Stimulated activated CD4-positive, alpha-beta T cell treated with anti-CD3 and anti-CD28 coated beads, Interleukin-15, amount 100 ng/mL, for 48 hours (primary cell): ENCODE measurements around the gene ADGRE3.
"Not testable (repeated sequence)": the region's sequence is repeated elsewhere in the genome, so short reads cannot be mapped to it uniquely, and the experiment has no call there.

ENCODE experiments used
- DNase-seq, 2 donors: peaks; one replicate each; pipeline ENCODE4 v3.0.0-alpha.2; 2020; ENCODE audit warnings: low read depth in 2 of 2

Gene ADGRE3

GRCh38 chr19:14595558-14595957, 79.1 kb downstream of the ADGRE3 start:
- DNase-seq = no peak

GRCh38 chr19:14589433-14589832, 85.2 kb downstream of the ADGRE3 start:
- DNase-seq = peak in 1 of 2 donors; percentile 30

GRCh38 chr19:14585187-14585586, 89.5 kb downstream of the ADGRE3 start:
- peak; percentile 35 to 43 for DNase-seq

GRCh38 chr19:14584372-14584771, 90.3 kb downstream of the ADGRE3 start:
- DNase-seq = not testable (repeated sequence)

GRCh38 chr19:14582894-14583340, 91.7 kb downstream of the ADGRE3 start, which contains the start of gene CLEC17A:
Gene CLEC17A, plus strand, starts transcription at chr19:14583084. Its CDS starts 77 bp downstream, at chr19:14583161.
- no peak for DNase-seq

- peak; percentile 49 to 55 for DNase-seq
Measured at GRCh38 chr19:14580623-14581237, 93.9 kb downstream of the ADGRE3 start.

- DNase-seq = no peak
Measured at GRCh38 chr19:14577885-14578427, 96.7 kb downstream of the ADGRE3 start.

- no peak for DNase-seq
Measured at GRCh38 chr19:14577264-14577663, 97.4 kb downstream of the ADGRE3 start.

- no peak for DNase-seq
Measured at GRCh38 chr19:14576363-14576762, 98.3 kb downstream of the ADGRE3 start.

GRCh38 chr19:14575428-14575980, 99.1 kb downstream of the ADGRE3 start:
- no peak for DNase-seq

GRCh38 chr19:14571695-14572490, 102.8 kb downstream of the ADGRE3 start, which contains the start of gene NDUFB7:
Gene NDUFB7, minus strand, starts transcription at chr19:14572066. Its CDS starts 66 bp downstream, at chr19:14572000.
- DNase-seq = peak; percentile 83 to 92

- no peak for DNase-seq
Measured at GRCh38 chr19:14570864-14571527, 103.6 kb downstream of the ADGRE3 start.
